Activated naive CD8-positive, alpha-beta T cell treated with anti-CD3 and anti-CD28 coated beads, Interleukin-2, amount 10 ng/mL, durations not matched to agents 7 days and 5 days (primary cell): ENCODE data around the gene HSP90AB1. TPM values are rescaled to one million over a fixed set of nuclear protein-coding genes. Genes with fewer than 3 reads are reported as not detected.

Source experiments
- ATAC-seq: fragments of 150-1000 bp; cut with Tn5 transposase; one replicate; pipeline ENCODE4 v1.10.0; 2021; ENCODE audit warnings: low read depth, moderate library complexity
- POLR2A ChIA-PET: fragments of 350-600 bp; sonication (Branson Sonifier 250); formaldehyde crosslinking; loops from one replicate; lab custom pipeline; 2021; ENCODE audit warnings: antibody characterized with exemption; lab: Charles Lee
- DNase-seq: peaks from one replicate; pipeline ENCODE4 v3.0.0; 2021
- H3K27ac Mint-ChIP-seq: one replicate; pipeline ENCODE4 v1.8.0; 2022; ENCODE audit warnings: mild to moderate bottlenecking, mixed read lengths
- H3K27me3 Mint-ChIP-seq: one replicate; pipeline ENCODE4 v1.8.0; 2022; ENCODE audit warnings: mild to moderate bottlenecking, moderate library complexity, mixed read lengths
- H3K36me3 Mint-ChIP-seq: one replicate; pipeline ENCODE4 v1.8.0; 2021; ENCODE audit warnings: mild to moderate bottlenecking, mixed read lengths
- H3K4me1 Mint-ChIP-seq: one replicate; pipeline ENCODE4 v1.8.0; 2021; ENCODE audit warnings: mixed read lengths
- H3K4me3 Mint-ChIP-seq: one replicate; pipeline ENCODE4 v1.8.0; 2022; ENCODE audit warnings: mild to moderate bottlenecking, moderate library complexity, mixed read lengths
- H3K9me3 Mint-ChIP-seq: one replicate; pipeline ENCODE4 v1.8.0; 2021; ENCODE audit warnings: mixed read lengths
- total RNA-seq, 2 experiments: library from RNA; stranded (reverse); gene quantifications; one replicate each; pipeline ENCODE4 v1.2.3, GENCODE V29; 2021

HSP90AB1 gene
- total RNA-seq, 2 experiments from 2014 or later: 453 to 466 TPM

- H3K9me3 Mint-ChIP-seq: no peaks in the 10 kb centered on the region
- H3K27me3 Mint-ChIP-seq: peaks cover 6% of the 10 kb centered on the region
- DNase-seq: no peak
- POLR2A ChIA-PET: no interaction called here
- H3K36me3 Mint-ChIP-seq: peaks cover 19% of the 10 kb centered on the region
- H3K27ac Mint-ChIP-seq: no peak overlapping the region
- no peak overlapping the region for H3K4me3 Mint-ChIP-seq
- H3K4me1 Mint-ChIP-seq: peaks cover 6% of the 10 kb centered on the region
- ATAC-seq: no peak
Measured at GRCh38 chr6:44302856-44303255, 56.0 kb downstream of the HSP90AB1 start.

Other genes starting within 250 kb of the HSP90AB1 start
- 10 to 100 TPM; 44.1 to 51.6 TPM for gene MRPL14, start 119.6 kb upstream of the HSP90AB1 start, total RNA-seq
- 10 to 100 TPM; 20.8 to 21.8 TPM for gene TMEM63B, start 119.5 kb upstream of the HSP90AB1 start, total RNA-seq
- gene CAPN11, start 88.3 kb upstream of the HSP90AB1 start, total RNA-seq: not detected
- not detected for gene MYMX, start 30.2 kb upstream of the HSP90AB1 start, total RNA-seq
- 10 to 100 TPM; 22.5 to 24.0 TPM for gene SLC29A1, start 23.5 kb upstream of the HSP90AB1 start, total RNA-seq
- gene SLC35B2, start 10.4 kb downstream of the HSP90AB1 start, total RNA-seq: 10 to 100 TPM; 28.4 TPM
- gene NFKBIE, start 18.4 kb downstream of the HSP90AB1 start, total RNA-seq: 10 to 100 TPM; 14.0 to 14.3 TPM
- not detected for gene TMEM151B, start 23.3 kb downstream of the HSP90AB1 start, total RNA-seq
- 10 to 100 TPM; 23.0 to 23.2 TPM for gene AARS2, start 66.2 kb downstream of the HSP90AB1 start, total RNA-seq
- not detected for gene SPATS1, start 95.5 kb downstream of the HSP90AB1 start, total RNA-seq
- 10 to 100 TPM; 20.9 to 22.8 TPM for gene CDC5L, start 140.6 kb downstream of the HSP90AB1 start, total RNA-seq